ENCODE data around the gene OTUD5.

DNA sequence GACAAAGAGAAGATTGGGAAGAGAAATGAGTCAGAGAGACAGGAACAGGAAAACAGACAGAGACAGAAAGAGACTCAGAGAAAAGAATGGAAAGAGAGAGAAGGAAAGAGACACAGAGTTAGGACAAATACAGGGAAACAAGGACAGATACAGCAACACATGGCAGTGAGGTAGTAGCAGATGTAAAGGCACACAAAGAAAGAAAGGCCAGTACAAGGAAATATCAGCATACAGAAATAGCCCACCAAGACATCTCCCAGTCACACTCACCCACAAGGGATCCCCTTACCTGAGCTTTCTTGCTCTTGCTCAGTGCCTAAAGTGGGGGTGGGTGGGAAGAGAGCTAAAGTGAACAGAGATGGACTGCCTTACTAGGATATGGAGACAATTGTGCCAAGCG is 40.5 kb upstream of the OTUD5 start:
- TF ChIP-seq, protein P1, sequence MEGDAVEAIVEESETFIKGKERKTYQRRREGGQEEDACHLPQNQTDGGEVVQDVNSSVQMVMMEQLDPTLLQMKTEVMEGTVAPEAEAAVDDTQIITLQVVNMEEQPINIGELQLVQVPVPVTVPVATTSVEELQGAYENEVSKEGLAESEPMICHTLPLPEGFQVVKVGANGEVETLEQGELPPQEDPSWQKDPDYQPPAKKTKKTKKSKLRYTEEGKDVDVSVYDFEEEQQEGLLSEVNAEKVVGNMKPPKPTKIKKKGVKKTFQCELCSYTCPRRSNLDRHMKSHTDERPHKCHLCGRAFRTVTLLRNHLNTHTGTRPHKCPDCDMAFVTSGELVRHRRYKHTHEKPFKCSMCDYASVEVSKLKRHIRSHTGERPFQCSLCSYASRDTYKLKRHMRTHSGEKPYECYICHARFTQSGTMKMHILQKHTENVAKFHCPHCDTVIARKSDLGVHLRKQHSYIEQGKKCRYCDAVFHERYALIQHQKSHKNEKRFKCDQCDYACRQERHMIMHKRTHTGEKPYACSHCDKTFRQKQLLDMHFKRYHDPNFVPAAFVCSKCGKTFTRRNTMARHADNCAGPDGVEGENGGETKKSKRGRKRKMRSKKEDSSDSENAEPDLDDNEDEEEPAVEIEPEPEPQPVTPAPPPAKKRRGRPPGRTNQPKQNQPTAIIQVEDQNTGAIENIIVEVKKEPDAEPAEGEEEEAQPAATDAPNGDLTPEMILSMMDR (tag by site-specific recombination; IDR thresholded peaks at IDR 0.05) = no peak
- TF ChIP-seq ZNF174 (tag by site-specific recombination; IDR thresholded peaks at IDR 0.05) (no peak), ZNF324 (tag by site-specific recombination; IDR thresholded peaks at IDR 0.05) (no peak), ZNF791 (tag by site-specific recombination; IDR thresholded peaks at IDR 0.05) (no peak), ZNF146 (tag by site-specific recombination; IDR thresholded peaks at IDR 0.05) (no peak), ZSCAN30 (tag by site-specific recombination; IDR thresholded peaks at IDR 0.05) (no peak), BCL11A (tag by site-specific recombination; IDR thresholded peaks at IDR 0.05; ENCODE audit: low read depth) (no peak), ZNF521 (tag by site-specific recombination; IDR thresholded peaks at IDR 0.05) (no peak)
- TF ChIP-seq, protein P2, sequence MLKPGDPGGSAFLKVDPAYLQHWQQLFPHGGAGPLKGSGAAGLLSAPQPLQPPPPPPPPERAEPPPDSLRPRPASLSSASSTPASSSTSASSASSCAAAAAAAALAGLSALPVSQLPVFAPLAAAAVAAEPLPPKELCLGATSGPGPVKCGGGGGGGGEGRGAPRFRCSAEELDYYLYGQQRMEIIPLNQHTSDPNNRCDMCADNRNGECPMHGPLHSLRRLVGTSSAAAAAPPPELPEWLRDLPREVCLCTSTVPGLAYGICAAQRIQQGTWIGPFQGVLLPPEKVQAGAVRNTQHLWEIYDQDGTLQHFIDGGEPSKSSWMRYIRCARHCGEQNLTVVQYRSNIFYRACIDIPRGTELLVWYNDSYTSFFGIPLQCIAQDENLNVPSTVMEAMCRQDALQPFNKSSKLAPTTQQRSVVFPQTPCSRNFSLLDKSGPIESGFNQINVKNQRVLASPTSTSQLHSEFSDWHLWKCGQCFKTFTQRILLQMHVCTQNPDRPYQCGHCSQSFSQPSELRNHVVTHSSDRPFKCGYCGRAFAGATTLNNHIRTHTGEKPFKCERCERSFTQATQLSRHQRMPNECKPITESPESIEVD (tag by site-specific recombination; IDR thresholded peaks at IDR 0.05) = no peak
- TF ChIP-seq, protein P3, sequence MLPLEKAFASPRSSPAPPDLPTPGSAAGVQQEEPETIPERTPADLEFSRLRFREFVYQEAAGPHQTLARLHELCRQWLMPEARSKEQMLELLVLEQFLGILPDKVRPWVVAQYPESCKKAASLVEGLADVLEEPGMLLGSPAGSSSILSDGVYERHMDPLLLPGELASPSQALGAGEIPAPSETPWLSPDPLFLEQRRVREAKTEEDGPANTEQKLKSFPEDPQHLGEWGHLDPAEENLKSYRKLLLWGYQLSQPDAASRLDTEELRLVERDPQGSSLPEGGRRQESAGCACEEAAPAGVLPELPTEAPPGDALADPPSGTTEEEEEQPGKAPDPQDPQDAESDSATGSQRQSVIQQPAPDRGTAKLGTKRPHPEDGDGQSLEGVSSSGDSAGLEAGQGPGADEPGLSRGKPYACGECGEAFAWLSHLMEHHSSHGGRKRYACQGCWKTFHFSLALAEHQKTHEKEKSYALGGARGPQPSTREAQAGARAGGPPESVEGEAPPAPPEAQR (tag by site-specific recombination; IDR thresholded peaks at IDR 0.05) = no peak
- TF ChIP-seq, protein P4, sequence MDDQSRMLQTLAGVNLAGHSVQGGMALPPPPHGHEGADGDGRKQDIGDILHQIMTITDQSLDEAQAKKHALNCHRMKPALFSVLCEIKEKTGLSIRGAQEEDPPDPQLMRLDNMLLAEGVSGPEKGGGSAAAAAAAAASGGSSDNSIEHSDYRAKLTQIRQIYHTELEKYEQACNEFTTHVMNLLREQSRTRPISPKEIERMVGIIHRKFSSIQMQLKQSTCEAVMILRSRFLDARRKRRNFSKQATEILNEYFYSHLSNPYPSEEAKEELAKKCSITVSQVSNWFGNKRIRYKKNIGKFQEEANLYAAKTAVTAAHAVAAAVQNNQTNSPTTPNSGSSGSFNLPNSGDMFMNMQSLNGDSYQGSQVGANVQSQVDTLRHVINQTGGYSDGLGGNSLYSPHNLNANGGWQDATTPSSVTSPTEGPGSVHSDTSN (CRISPR knock-in tag; IDR thresholded peaks at IDR 0.05) = no peak
- TF ChIP-seq, protein P5, sequence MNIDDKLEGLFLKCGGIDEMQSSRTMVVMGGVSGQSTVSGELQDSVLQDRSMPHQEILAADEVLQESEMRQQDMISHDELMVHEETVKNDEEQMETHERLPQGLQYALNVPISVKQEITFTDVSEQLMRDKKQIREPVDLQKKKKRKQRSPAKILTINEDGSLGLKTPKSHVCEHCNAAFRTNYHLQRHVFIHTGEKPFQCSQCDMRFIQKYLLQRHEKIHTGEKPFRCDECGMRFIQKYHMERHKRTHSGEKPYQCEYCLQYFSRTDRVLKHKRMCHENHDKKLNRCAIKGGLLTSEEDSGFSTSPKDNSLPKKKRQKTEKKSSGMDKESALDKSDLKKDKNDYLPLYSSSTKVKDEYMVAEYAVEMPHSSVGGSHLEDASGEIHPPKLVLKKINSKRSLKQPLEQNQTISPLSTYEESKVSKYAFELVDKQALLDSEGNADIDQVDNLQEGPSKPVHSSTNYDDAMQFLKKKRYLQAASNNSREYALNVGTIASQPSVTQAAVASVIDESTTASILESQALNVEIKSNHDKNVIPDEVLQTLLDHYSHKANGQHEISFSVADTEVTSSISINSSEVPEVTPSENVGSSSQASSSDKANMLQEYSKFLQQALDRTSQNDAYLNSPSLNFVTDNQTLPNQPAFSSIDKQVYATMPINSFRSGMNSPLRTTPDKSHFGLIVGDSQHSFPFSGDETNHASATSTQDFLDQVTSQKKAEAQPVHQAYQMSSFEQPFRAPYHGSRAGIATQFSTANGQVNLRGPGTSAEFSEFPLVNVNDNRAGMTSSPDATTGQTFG (tag by site-specific recombination; IDR thresholded peaks at IDR 0.05; ENCODE audit: borderline replicate concordance) = no peak
